Epithelial cell of proximal tubule (primary cell): ENCODE results near the gene CDPF1. TPM values are rescaled to one million over a fixed set of nuclear protein-coding genes. Genes with fewer than 3 reads are reported as not detected.

Experiments used
- DNase-seq: peaks from one replicate; pipeline ENCODE4 v3.0.0-alpha.2; 2011; ENCODE audit warnings: low read depth
- H3K4me3 ChIP-seq: 2 replicates; pipeline ENCODE4 v1.5.1; 2011; ENCODE audit warnings: low read depth, mild to moderate bottlenecking, low read length
- total RNA-seq: library from RNA; depleted of rRNA; stranded (reverse); fragments of >200 nt; gene quantifications from 2 replicates; pipeline ENCODE4 v1.2.3, GENCODE V29; 2015
- TF ChIP-seq, protein P1 (sequence below): conservative IDR thresholded peaks from 2 replicates; pipeline ENCODE4 v1.5.1; 2012; ENCODE audit warnings: low read depth, mild to moderate bottlenecking, low read length

CDPF1 gene, protein sequence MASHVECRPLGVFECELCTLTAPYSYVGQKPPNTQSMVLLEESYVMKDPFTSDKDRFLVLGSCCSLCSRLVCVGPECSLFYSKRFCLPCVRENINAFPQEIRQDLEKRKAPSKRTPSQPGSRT
- total RNA-seq = 7.0 and 10.3 TPM in 2 replicates

DNA sequence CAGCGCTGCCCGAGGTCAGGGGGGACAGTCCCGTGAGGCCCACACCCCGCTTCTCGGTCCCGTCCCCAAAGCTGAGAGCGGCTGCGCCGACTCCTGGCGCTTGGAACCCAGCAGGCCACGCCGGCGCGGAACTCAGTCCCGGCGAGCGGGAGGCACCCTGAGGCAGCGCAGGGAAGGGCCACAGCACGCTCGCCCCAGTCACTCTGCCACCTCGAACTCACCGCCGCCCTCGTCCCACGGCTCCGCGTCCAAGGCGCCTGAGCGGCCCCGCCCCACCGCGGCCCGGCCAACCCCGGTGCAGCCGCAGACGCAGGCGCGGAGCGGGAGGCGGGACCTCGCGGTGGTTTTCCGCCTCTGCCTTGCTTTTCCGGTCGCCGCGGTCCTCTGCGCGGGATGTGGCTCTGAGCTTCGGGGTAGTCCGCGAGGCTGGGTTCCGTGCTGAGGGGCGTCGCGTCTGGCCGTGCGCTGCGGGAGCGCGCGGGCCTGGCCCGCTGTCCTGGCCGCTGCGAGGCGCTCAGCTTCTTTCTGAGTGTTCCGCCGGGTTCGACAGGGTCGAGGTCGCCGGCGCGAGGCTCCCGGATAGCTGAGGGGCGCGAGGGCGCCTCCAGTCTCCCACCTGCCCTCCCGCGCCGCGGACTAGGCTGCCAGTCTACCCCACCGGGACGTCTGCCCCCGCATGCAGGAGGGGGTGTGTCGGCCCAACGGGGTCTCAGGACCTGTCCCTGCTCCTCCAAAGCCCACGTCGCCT lies at the start of gene CDPF1:
Gene CDPF1, minus strand, starts transcription at position 259 of the 748 bp plus-strand sequence. CDS start 2,009 bp downstream, outside the sequence.
- TF ChIP-seq, protein P1, sequence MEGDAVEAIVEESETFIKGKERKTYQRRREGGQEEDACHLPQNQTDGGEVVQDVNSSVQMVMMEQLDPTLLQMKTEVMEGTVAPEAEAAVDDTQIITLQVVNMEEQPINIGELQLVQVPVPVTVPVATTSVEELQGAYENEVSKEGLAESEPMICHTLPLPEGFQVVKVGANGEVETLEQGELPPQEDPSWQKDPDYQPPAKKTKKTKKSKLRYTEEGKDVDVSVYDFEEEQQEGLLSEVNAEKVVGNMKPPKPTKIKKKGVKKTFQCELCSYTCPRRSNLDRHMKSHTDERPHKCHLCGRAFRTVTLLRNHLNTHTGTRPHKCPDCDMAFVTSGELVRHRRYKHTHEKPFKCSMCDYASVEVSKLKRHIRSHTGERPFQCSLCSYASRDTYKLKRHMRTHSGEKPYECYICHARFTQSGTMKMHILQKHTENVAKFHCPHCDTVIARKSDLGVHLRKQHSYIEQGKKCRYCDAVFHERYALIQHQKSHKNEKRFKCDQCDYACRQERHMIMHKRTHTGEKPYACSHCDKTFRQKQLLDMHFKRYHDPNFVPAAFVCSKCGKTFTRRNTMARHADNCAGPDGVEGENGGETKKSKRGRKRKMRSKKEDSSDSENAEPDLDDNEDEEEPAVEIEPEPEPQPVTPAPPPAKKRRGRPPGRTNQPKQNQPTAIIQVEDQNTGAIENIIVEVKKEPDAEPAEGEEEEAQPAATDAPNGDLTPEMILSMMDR = no peak
- DNase-seq = no peak
- peak within 1 kb of the TSS; percentile 89 for H3K4me3 ChIP-seq

DNA sequence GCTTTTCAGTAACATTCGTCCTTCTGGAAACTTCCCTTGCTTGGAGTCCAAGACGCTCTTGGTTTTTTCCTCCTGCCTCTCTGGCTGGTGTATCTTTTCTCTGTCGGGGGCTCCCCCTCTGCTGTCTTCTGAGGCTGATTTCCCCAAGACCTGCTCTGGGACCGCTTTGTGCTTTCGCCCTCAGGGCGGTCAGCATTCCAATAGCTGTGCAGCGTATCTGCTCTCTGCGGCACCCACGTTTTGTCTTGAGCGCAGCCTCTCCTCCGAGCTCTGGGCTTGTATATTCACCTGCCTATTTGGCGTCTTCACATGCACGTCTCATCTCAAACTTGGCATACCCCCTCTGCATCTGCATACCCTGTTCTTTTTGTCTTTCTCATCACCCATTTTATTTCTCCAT lies 49.0 kb upstream of the CDPF1 start:
- no peak for DNase-seq
- TF ChIP-seq, protein P1 = no peak
- H3K4me3 ChIP-seq = no peak overlapping the region

DNA sequence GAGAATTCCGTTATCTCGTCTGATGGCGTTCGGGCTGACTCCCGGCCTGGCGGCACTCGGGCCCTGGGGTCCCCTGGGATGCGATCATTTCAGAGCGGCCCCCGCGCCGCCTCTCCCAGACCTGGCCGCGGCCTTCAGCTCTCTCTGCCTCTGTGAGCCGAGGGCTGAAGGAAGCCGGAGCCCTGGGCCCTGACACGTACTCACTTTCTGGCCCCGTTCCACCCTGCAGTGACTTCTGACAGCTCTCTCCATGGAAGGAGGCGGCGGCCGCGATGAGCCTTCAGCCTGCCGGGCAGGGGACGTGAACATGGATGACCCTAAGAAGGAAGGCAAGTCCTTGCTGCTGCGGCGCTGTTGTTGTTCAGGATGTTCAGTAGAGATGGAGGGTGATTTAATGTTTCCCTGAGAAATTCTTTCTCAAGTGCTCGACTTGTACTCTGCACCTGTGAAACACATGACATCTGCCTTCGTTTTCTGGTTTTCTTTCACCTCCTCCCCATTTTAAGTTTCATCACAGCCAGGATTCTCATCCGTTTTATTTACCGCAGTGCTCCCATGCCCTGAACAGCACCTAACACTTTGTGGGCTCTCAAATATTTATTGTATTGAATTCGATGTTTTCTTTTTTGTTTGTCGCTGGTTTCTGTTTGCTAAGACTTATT lies 47.2 kb upstream of the CDPF1 start:
- peak overlapping the region; percentile 79 for H3K4me3 ChIP-seq
- TF ChIP-seq, protein P1 = no peak
- DNase-seq = no peak

DNA sequence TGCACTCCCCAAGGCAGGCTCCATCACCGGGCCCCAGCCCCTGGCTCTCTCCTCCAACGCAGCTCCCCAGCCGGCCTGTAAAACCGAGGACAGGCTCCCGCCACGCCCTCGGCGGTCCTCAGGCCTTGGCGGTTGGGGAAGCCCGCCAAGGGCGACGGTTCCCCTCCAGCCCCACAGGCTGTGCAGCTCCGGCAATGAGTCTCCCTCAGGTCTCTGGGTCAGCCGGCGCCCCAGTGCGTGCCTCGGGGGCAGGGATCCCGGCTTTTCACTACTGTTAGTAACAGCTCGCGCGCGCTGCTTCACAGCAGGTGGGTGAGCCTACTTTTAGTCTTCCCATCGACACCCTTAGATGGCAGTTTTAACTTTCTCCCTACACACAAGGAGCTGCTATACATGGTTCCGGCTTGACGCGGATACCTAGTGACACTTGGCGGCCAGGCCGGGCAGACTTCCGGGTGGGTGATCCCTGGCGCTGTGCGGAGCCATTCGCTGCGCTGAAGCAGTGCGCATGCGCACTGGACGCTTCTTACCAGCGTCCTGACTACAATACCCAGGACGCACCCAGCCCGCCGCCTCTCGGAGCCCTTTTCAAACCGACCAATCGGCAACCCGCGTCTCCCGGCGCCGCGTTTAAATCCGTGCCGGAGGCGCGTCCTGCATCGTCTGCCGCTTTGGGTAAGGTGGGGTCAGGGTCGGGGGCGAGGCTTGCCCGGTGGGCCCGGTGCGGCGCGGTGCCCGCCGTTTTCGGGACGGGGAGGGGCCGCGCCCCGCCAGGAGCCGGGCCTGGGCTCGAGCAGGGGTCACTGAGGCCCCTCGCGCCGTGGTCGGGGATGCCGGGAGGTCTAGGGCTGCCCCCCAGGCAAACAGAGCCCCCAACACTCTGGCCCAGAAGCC lies 46.4 kb upstream of the CDPF1 start, which contains the start of gene GTSE1:
Gene GTSE1, plus strand, starts transcription at position 614 of the 894 bp plus-strand sequence. CDS start 531 bp downstream, outside the sequence.
- peak; percentile 61 for DNase-seq
- TF ChIP-seq, protein P1 = peak; percentile 30
- peak within 1 kb of the TSS; percentile 79 for H3K4me3 ChIP-seq

DNA sequence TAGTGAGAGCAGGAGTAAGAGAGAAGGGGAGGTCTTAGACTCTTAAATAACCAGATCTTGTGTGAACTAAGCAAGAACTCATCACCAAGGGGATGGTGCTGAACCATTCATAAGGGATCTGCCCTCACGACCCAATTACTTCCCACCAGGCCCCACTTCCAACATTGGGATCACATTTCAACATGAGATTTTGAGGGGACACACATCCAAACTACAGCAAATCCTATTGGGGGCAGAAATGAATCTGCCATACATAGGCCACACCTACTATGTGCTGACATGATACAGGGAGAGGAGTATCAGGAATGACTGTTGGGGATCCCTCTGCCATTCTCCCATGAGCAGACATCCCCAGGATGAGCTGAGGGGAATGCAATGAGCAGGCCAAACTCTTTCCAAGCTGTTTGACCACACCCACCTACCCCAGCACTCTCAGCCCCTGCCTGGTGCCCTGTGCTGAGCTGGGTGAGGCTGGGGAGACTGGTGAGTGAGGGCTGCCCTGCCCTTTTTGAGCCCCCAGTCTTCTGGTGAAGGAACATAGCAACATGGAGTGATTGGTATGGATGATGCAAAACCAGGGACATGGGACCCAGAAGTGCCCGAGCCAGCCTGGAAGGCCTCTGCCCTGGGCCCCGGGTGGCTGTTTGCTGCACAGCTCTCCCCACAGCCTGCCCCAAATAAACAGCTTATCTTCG lies 45.3 kb upstream of the CDPF1 start:
- DNase-seq = no peak
- peak overlapping the region; percentile 79 for H3K4me3 ChIP-seq
- TF ChIP-seq, protein P1 = no peak

DNA sequence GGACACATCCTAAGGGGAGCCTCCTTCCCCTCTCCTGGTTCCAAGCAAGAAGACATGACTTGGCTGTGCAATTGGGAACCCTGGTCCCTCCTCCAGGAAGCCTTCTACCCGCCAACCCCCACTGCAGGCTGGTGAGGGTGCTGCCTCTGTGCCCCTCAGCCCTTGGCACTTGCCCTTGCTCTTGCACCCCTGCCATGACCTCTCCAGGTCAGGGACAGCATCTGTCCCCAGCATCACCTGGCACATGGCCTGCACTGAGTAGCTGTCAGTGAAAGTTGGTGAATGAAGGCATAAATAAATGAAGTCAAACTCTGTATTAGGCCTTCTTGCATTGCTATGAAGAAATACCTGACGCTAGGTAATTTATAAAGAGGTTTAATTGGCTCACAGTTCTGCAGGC lies 44.7 kb upstream of the CDPF1 start:
- no peak overlapping the region for H3K4me3 ChIP-seq
- TF ChIP-seq, protein P1 = no peak
- no peak for DNase-seq
